ENCODE measurements around the gene MYL12A.

DNA sequence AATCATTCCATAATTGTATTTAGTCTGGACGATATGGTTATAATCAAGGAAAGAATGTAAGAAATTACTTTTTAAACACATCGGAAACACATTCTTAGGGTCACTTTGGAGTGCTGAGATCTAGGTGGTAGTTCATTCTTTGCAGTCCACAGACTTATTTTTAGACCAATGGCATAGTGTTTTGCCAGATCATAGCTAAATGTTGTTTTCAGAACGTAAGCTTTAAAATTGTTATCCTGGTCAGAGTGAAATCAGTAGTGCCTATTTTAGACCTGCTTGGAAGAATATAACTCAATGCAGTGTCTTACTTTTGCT is 4.3 kb downstream of the MYL12A start:
- no peak for TF ChIP-seq POLR2AphosphoS5 (IDR thresholded peaks at IDR 0.05; ENCODE audit: borderline replicate concordance, low read depth, low read length)
- no peak for TF ChIP-seq EZH2 (IDR thresholded peaks at IDR 0.05)

All from SK-N-MC (cell line).